Right cardiac atrium (tissue), 5 donors: ENCODE results near the gene IFNL1. TPM values are rescaled to one million over a fixed set of nuclear protein-coding genes. Genes with fewer than 3 reads are reported as not detected.

Source experiments
- ATAC-seq, 2 donors: fragments of 200-7000 bp; cut with Tn5 transposase; one replicate each; pipeline versions ENCODE4 v1.8.0 to v1.9.1; 2020; ENCODE audit warnings: moderate library complexity in 2 of 2, mild to moderate bottlenecking in 1 of 2
- DNase-seq, 3 donors: peaks; one replicate each; pipeline ENCODE4 v3.0.0-alpha.2; 2020
- H3K27ac ChIP-seq: one replicate; pipeline ENCODE4 v1.5.1; 2013; ENCODE audit warnings: mild to moderate bottlenecking, low read length, control low read depth, moderate library complexity
- H3K27me3 ChIP-seq: one replicate; pipeline ENCODE4 v1.6.1; 2013; ENCODE audit not compliant: control insufficient read depth, insufficient read depth
- H3K4me1 ChIP-seq: one replicate; pipeline ENCODE4 v1.6.1; 2013; ENCODE audit warnings: low read length; ENCODE audit not compliant: control insufficient read depth, insufficient read depth
- H3K4me3 ChIP-seq: one replicate; pipeline ENCODE4 v1.5.1; 2013; ENCODE audit warnings: low read length, control low read depth
- H3K9me3 ChIP-seq: one replicate; pipeline ENCODE4 v1.6.1; 2013; ENCODE audit warnings: low read length; ENCODE audit not compliant: control insufficient read depth
- WGBS: extraction: QIAGEN DNeasy Blood & Tissue Kit; methylation state at CpG from one replicate; pipeline ENCODE4 v1.1.7; 2013; 5-methylcytosine and 5-hydroxymethylcytosine counted together
- intact Hi-C, 4 donors: fragments of 100-400 bp; cut with DNase I; formaldehyde crosslinking; loops; one replicate each; pipeline versions ENCODE4 v1.11.0 to v1.14.0; 2022 to 2023
- polyA plus RNA-seq: library from polyadenylated mRNA; stranded (reverse); fragments of 200-250 nt; gene quantifications from one replicate; pipeline ENCODE4 v1.2.3, GENCODE V29; 2013
- total RNA-seq, 4 donors: library from RNA; stranded (reverse); fragmentation: NEBNext Ultra II Directional; extraction: Animal tissue kit (Norgen Biotek cat#: 25700); gene quantifications; one replicate each; pipeline ENCODE4 v1.2.1, GENCODE V29; 2021
- donor health status: healthy with polysubstance abuse.
- donor health status: DM: no; HTN: yes; CAD: no.
- donor health status: DM: no; HTN: no; CAD: no.
- donor health status: DM: no; HTN: yes; CAD: no; lungs with severe emphysema.
- donor health status: DM: yes; HTN: yes; CAD: no.

The IFNL1 gene
- total and polyA plus RNA-seq, 5 donors, result not detected

- Histone ChIP-seq H3K9me3 (no peaks in the 10 kb centered on the region), H3K27ac (no peak overlapping the region), H3K4me3 (no peak overlapping the region), H3K27me3 (no peaks in the 10 kb centered on the region), H3K4me1 (no peaks in the 10 kb centered on the region)
- WGBS, result 79% methylated on average over 5 of the region's 5 CpGs
- intact Hi-C loops, result no loop called here
- ATAC-seq, result no peak
- no peak for DNase-seq
Observed at GRCh38 chr19:39275578-39275977, 20.6 kb upstream of the IFNL1 start.

GRCh38 chr19:39276740-39277139 is 19.5 kb upstream of the IFNL1 start:
- 91% methylated on average over 5 of the region's 5 CpGs for WGBS
- Histone ChIP-seq H3K4me1 (no peaks in the 10 kb centered on the region), H3K27me3 (no peaks in the 10 kb centered on the region), H3K27ac (no peak overlapping the region), H3K4me3 (no peak overlapping the region), H3K9me3 (no peaks in the 10 kb centered on the region)
- no peak for ATAC-seq
- DNase-seq, result no peak
- intact Hi-C loops, result no loop called here

- ATAC-seq, result no peak
- no peaks in the 10 kb centered on the region for H3K4me1 ChIP-seq
- 62% methylated on average over 7 of the region's 7 CpGs for WGBS
Observed at GRCh38 chr19:39277598-39277997, 18.6 kb upstream of the IFNL1 start.

GRCh38 chr19:39282021-39282420 is 14.2 kb upstream of the IFNL1 start:
- ATAC-seq, result no peak
- H3K4me1 ChIP-seq, result no peaks in the 10 kb centered on the region
- H3K27me3 ChIP-seq, result no peaks in the 10 kb centered on the region
- H3K9me3 ChIP-seq, result no peaks in the 10 kb centered on the region
- WGBS, result 60% methylated on average over 1 of the region's 1 CpG
- H3K27ac ChIP-seq, result no peak overlapping the region
- no peak for DNase-seq
- intact Hi-C loops, result no loop called here
- no peak overlapping the region for H3K4me3 ChIP-seq

More at GRCh38 chr19:39277598-39277997, 18.6 kb upstream of the IFNL1 start:
- no peak overlapping the region for H3K4me3 ChIP-seq
- no peak for DNase-seq
- no peak overlapping the region for H3K27ac ChIP-seq
- H3K9me3 ChIP-seq, result no peaks in the 10 kb centered on the region
- no peaks in the 10 kb centered on the region for H3K27me3 ChIP-seq
- intact Hi-C loops, result no loop called here

GRCh38 chr19:39284032-39284431 is 12.2 kb upstream of the IFNL1 start:
- no peak for ATAC-seq
- Histone ChIP-seq H3K27me3 (no peaks in the 10 kb centered on the region), H3K4me3 (no peak overlapping the region), H3K4me1 (no peaks in the 10 kb centered on the region), H3K27ac (no peak overlapping the region), H3K9me3 (no peaks in the 10 kb centered on the region)
- DNase-seq, result no peak
- WGBS, result 93% methylated on average over 1 of the region's 1 CpG
- intact Hi-C loops, result no loop called here

- Histone ChIP-seq H3K9me3 (no peaks in the 10 kb centered on the region), H3K27me3 (no peaks in the 10 kb centered on the region), H3K4me1 (no peaks in the 10 kb centered on the region), H3K27ac (no peak overlapping the region), H3K4me3 (no peak overlapping the region)
- ATAC-seq, result no peak
- no peak for DNase-seq
- WGBS, result 52% methylated on average over 4 of the region's 4 CpGs
- intact Hi-C loops, result no loop called here
Observed at GRCh38 chr19:39293394-39293793, 2.8 kb upstream of the IFNL1 start.

GRCh38 chr19:39296906-39297305 is 699 bp downstream of the IFNL1 start:
- no peaks in the 10 kb centered on the region for H3K4me1 ChIP-seq
- H3K9me3 ChIP-seq, result no peaks in the 10 kb centered on the region
- DNase-seq, result no peak
- ATAC-seq, result no peak
- WGBS, result 91% methylated on average over 4 of the region's 4 CpGs
- intact Hi-C loops, result no loop called here
- H3K4me3 ChIP-seq, result no peak overlapping the region
- H3K27me3 ChIP-seq, result no peaks in the 10 kb centered on the region
- no peak overlapping the region for H3K27ac ChIP-seq

- Histone ChIP-seq H3K4me3 (no peak overlapping the region), H3K27ac (no peak overlapping the region), H3K27me3 (no peaks in the 10 kb centered on the region), H3K9me3 (no peaks in the 10 kb centered on the region), H3K4me1 (no peaks in the 10 kb centered on the region)
- ATAC-seq (peak; percentile 44 to 51), DNase-seq (peak in 1 of 3 donors; percentile 76)
- intact Hi-C loops, result no loop called here
- WGBS, result 62% methylated on average over 17 of the region's 17 CpGs
Observed at GRCh38 chr19:39297931-39298634, 1.9 kb downstream of the IFNL1 start.

- H3K9me3 ChIP-seq, result no peaks in the 10 kb centered on the region
- ATAC-seq (no peak), DNase-seq (no peak)
- no peak overlapping the region for H3K27ac ChIP-seq
- no peak overlapping the region for H3K4me3 ChIP-seq
- WGBS, result 88% methylated on average over 9 of the region's 9 CpGs
- H3K27me3 ChIP-seq, result no peaks in the 10 kb centered on the region
- no peaks in the 10 kb centered on the region for H3K4me1 ChIP-seq
- intact Hi-C loops, result no loop called here
Observed at GRCh38 chr19:39299404-39299803, 3.2 kb downstream of the IFNL1 start.

- no peaks in the 10 kb centered on the region for H3K4me1 ChIP-seq
- no peak for DNase-seq
- H3K27ac ChIP-seq, result no peak overlapping the region
- H3K9me3 ChIP-seq, result no peaks in the 10 kb centered on the region
- no peak for ATAC-seq
- 84% methylated on average over 10 of the region's 10 CpGs for WGBS
- no peak overlapping the region for H3K4me3 ChIP-seq
- intact Hi-C loops, result no loop called here
- no peaks in the 10 kb centered on the region for H3K27me3 ChIP-seq
Observed at GRCh38 chr19:39299832-39300231, 3.6 kb downstream of the IFNL1 start.

GRCh38 chr19:39301021-39301420 is 4.8 kb downstream of the IFNL1 start:
- H3K27ac ChIP-seq, result no peak overlapping the region
- H3K9me3 ChIP-seq, result no peaks in the 10 kb centered on the region
- intact Hi-C loops, result no loop called here
- 85% methylated on average over 4 of the region's 4 CpGs for WGBS
- no peaks in the 10 kb centered on the region for H3K4me1 ChIP-seq
- no peak overlapping the region for H3K4me3 ChIP-seq
- DNase-seq (no peak), ATAC-seq (no peak)
- no peaks in the 10 kb centered on the region for H3K27me3 ChIP-seq

GRCh38 chr19:39301562-39301961 is 5.4 kb downstream of the IFNL1 start:
- no peak for ATAC-seq
- DNase-seq, result no peak
- H3K4me1 ChIP-seq, result no peaks in the 10 kb centered on the region
- no peak overlapping the region for H3K4me3 ChIP-seq
- 80% methylated on average over 3 of the region's 3 CpGs for WGBS
- no peaks in the 10 kb centered on the region for H3K27me3 ChIP-seq
- intact Hi-C loops, result no loop called here
- H3K27ac ChIP-seq, result no peak overlapping the region
- no peaks in the 10 kb centered on the region for H3K9me3 ChIP-seq
